ENCODE data around the gene ANO8. TPM values are rescaled to one million over a fixed set of nuclear protein-coding genes. Genes with fewer than 3 reads are reported as not detected.
A peak's percentile ranks its signal among the peaks of the same experiment; 100 is the strongest.

ANO8 gene
- total and polyA plus RNA-seq, 7 donors: 1.5 to 14.3 (median 11.9) TPM

- Histone ChIP-seq H3K4me1 (peaks cover 34% of the 10 kb centered on the region), H3K27me3 (ENCODE audit: insufficient read depth in 3 of 3, low read length in 2 of 3) (peaks cover 0 to 1% (median 0%) of the 10 kb centered on the region in 3 donors), H3K4me3 (peak overlapping the region; percentile 72), H3K36me3 (ENCODE audit: insufficient read depth in 1 of 2, low read depth in 1 of 2) (peaks cover 0 to 15% of the 10 kb centered on the region in 2 donors), H3K9me3 (no peaks in the 10 kb centered on the region), H3K27ac (peak overlapping the region; percentile 78)
- ATAC-seq (no peak), DNase-seq (no peak)
- 5 to 6% (median 5%) methylated on average over 23 of the region's 23 CpGs for WGBS, 3 donors
- TF ChIP-seq CTCF (IDR thresholded peaks at IDR 0.05): no peak
- intact Hi-C loops (cut with DNase I): no loop called here
Measured at GRCh38 chr19:17309965-17310461, 24.6 kb downstream of the ANO8 start.

GRCh38 chr19:17309198-17309964 is 25.3 kb downstream of the ANO8 start, which contains the start of gene DDA1:
TSS of gene DDA1 (plus strand) at chr19:17309563. CDS start at chr19:17309655, 92 bp downstream.
- no peaks in the 10 kb centered on the region for H3K9me3 ChIP-seq
- H3K36me3 ChIP-seq (ENCODE audit: insufficient read depth in 1 of 2, low read depth in 1 of 2): peaks cover 0 to 9% of the 10 kb centered on the region in 2 donors
- H3K27me3 ChIP-seq (ENCODE audit: insufficient read depth in 3 of 3, low read length in 2 of 3): peaks cover 0 to 1% (median 0%) of the 10 kb centered on the region in 3 donors
- peaks cover 34% of the 10 kb centered on the region for H3K4me1 ChIP-seq
- H3K27ac ChIP-seq: peak within 1 kb of the TSS; percentile 78
- H3K4me3 ChIP-seq: peak within 1 kb of the TSS; percentile 72
- WGBS, 3 donors: 1% methylated on average over 32 to 46 of the region's 46 CpGs
- DNase-seq (peak; percentile 99), ATAC-seq (peak; percentile 83 to 88 (median 84))
- intact Hi-C loops (cut with DNase I): no loop called here
- no peak for TF ChIP-seq CTCF (IDR thresholded peaks at IDR 0.05)

GRCh38 chr19:17307876-17308377 is 26.7 kb downstream of the ANO8 start:
- no peak for ATAC-seq
- no peaks in the 10 kb centered on the region for H3K9me3 ChIP-seq
- H3K27ac ChIP-seq: peak overlapping the region; percentile 0
- H3K4me3 ChIP-seq: no peak overlapping the region
- 88 to 92% (median 88%) methylated on average over 8 of the region's 8 CpGs for WGBS, 3 donors
- H3K27me3 ChIP-seq (ENCODE audit: insufficient read depth in 3 of 3, low read length in 2 of 3): peaks cover 0 to 1% (median 0%) of the 10 kb centered on the region in 3 donors
- TF ChIP-seq CTCF (IDR thresholded peaks at IDR 0.05): no peak
- no peak for DNase-seq
- intact Hi-C loops (cut with DNase I): no loop called here
- no peaks in the 10 kb centered on the region for H3K36me3 ChIP-seq (ENCODE audit: insufficient read depth in 1 of 2, low read depth in 1 of 2)
- H3K4me1 ChIP-seq: peaks cover 44% of the 10 kb centered on the region

GRCh38 chr19:17306285-17306714 is 28.4 kb downstream of the ANO8 start:
- intact Hi-C loops (cut with DNase I): no loop called here
- H3K36me3 ChIP-seq (ENCODE audit: insufficient read depth in 1 of 2, low read depth in 1 of 2): peaks cover 0 to under 1% of the 10 kb centered on the region in 2 donors
- 6 to 9% (median 7%) methylated on average over 28 of the region's 28 CpGs for WGBS, 3 donors
- H3K27ac ChIP-seq: peak overlapping the region; percentile 88
- H3K27me3 ChIP-seq (ENCODE audit: insufficient read depth in 3 of 3, low read length in 2 of 3): no peaks in the 10 kb centered on the region
- H3K9me3 ChIP-seq: no peaks in the 10 kb centered on the region
- TF ChIP-seq CTCF (IDR thresholded peaks at IDR 0.05): no peak
- peak overlapping the region; percentile 79 for H3K4me3 ChIP-seq
- DNase-seq (no peak), ATAC-seq (no peak)
- H3K4me1 ChIP-seq: peaks cover 45% of the 10 kb centered on the region

Measured in psoas muscle (tissue), 8 donors.